Measurements from ENCODE around the gene COL27A1. TPM values are rescaled to one million over a fixed set of nuclear protein-coding genes. Genes with fewer than 3 reads are reported as not detected.

Gene COL27A1
- total and polyA plus RNA-seq, 2 donors (not counting 3 experiments of a cell fraction or from before 2014, with no cell fraction given), result 14.7 to 49.1 TPM

GRCh38 chr9:114153761-114154599 lies 1.4 kb upstream of the COL27A1 start:
- Histone ChIP-seq H3K9me1 (replicated peaks; ENCODE audit: control insufficient read depth, extremely low read depth, insufficient read depth, low read length) (no peaks in the 10 kb centered on the region), H3K9ac (replicated peaks; ENCODE audit: extremely low read depth, insufficient read depth, low read length) (no peak overlapping the region), H2AFZ (ENCODE audit: low read depth, low read length) (no peak overlapping the region), H3K27me3 (ENCODE audit: control insufficient read depth in 2 of 2, insufficient read depth in 2 of 2, low read length in 2 of 2) (peaks cover 16 to 18% of the 10 kb centered on the region in 2 experiments), H3K79me2 (ENCODE audit: control insufficient read depth, insufficient read depth, low read length) (peaks cover 25% of the 10 kb centered on the region), H3K4me3 (replicated peaks in 1 of 3; ENCODE audit: insufficient read depth in 1 of 3, low read depth in 1 of 3, low read length in 3 of 3) (no peak overlapping the region), H3K9me3 (replicated peaks; ENCODE audit: control insufficient read depth, insufficient read depth, low read length) (no peaks in the 10 kb centered on the region), H3K4me1 (ENCODE audit: control insufficient read depth, extremely low read depth, insufficient read depth, low read length) (peaks cover 25% of the 10 kb centered on the region), H3K4me2 (ENCODE audit: insufficient read depth, low read length) (peak overlapping the region; percentile 2), H4K20me1 (replicated peaks; ENCODE audit: control insufficient read depth, extremely low read depth, insufficient read depth, low read length) (no peaks in the 10 kb centered on the region), H3K36me3 (ENCODE audit: control insufficient read depth in 2 of 2, extremely low read depth in 1 of 2, insufficient read depth in 2 of 2, low read length in 2 of 2) (no peaks in the 10 kb centered on the region), H3K27ac (ENCODE audit: insufficient read depth, low read depth, low read length) (no peak overlapping the region)
- ChIA-PET POLR2A (no interaction called here), CTCF (interaction anchor here (0.7 to 7.7 kb wide), 13 partner anchors 12 to 352 kb away, joined by 3 to 127 read pairs (median 13); no protein-coding TSS in a partner anchor)
- no TSS peak for BruUV-seq (replicated peaks)
- dilution Hi-C loops (cut with MboI; ENCODE audit: extremely low pct_ligation_motif_present, low sequenced_read_pairs), result no loop called here
- intact Hi-C loops (cut with micrococcal nuclease), result loop anchor here (2.0 kb wide), 1 partner anchor 71 kb away; no protein-coding TSS in a partner anchor
- DNase-seq (ENCODE audit: low read depth, low spot score) (no peak), FAIRE-seq (peak; percentile 33)
- peak; percentile 93 for TF ChIP-seq EZH2 (IDR thresholded peaks at IDR 0.05; ENCODE audit: borderline replicate concordance, low read depth, low read length, severe bottlenecking)
- TF ChIP-seq MAX (IDR thresholded peaks at IDR 0.05; ENCODE audit: insufficient read depth, insufficient read length), result no peak
- no peak for TF ChIP-seq FOS (IDR thresholded peaks at IDR 0.05; ENCODE audit: borderline replicate concordance, insufficient read depth, low read length)
- no peak for TF ChIP-seq JUN (IDR thresholded peaks at IDR 0.05; ENCODE audit: borderline replicate concordance, insufficient read depth, insufficient read length, low read depth)
- TF ChIP-seq CTCF (IDR thresholded peaks at IDR 0.05; ENCODE audit: extremely low read depth in 1 of 2, insufficient read depth in 1 of 2, low read depth in 1 of 2, low read length in 2 of 2), result peak in 1 of 2 donors; percentile 31
- no peak for TF ChIP-seq POLR2A (IDR thresholded peaks at IDR 0.05; ENCODE audit: low read depth, low read length)

Measured in endothelial cell of umbilical vein (primary cell).